HEK293 (cell line): ENCODE data around the gene OGFOD1.
A peak's percentile ranks its signal among the peaks of the same experiment; 100 is the strongest.

ENCODE experiments used
- CTCF ChIA-PET: fragments of 350-600 bp; formaldehyde crosslinking; extraction: SDS; loops from one replicate; lab custom pipeline; 2021; ENCODE audit warnings: antibody characterized with exemption; lab: Yijun Ruan, JAX
- POLR2A ChIA-PET: fragments of 300-600 bp; formaldehyde crosslinking; extraction: SDS; loops from one replicate; lab custom pipeline; 2020; ENCODE audit warnings: antibody characterized with exemption, inconsistent platforms; lab: Yijun Ruan, JAX
- H3K27ac ChIP-seq: fragments of 200-500 bp; sonication (Bioruptor generic); 2 replicates; pipeline ENCODE4 v1.5.1; 2014; ENCODE audit warnings: low read depth, low read length, control low read depth, inconsistent platforms; ENCODE audit errors: extremely low read depth
- H3K36me3 ChIP-seq, 2 experiments: fragments of 200-500 bp in 1 of 2; sonication (Bioruptor generic) in 1 of 2; 1 replicate in 1 of 2; 2 replicates in 1 of 2; pipeline ENCODE4 v1.5.1; 2014 to 2017; ENCODE audit warnings: inconsistent platforms in 2 of 2, low read length in 2 of 2; ENCODE audit not compliant: control insufficient read depth in 2 of 2, insufficient read depth in 1 of 2
- H3K4me1 ChIP-seq: fragments of 200-500 bp; sonication (Bioruptor generic); 2 replicates; pipeline ENCODE4 v1.5.1; 2014; ENCODE audit warnings: mild to moderate bottlenecking, low read length, inconsistent platforms; ENCODE audit not compliant: control insufficient read depth, insufficient read depth
- H3K4me3 ChIP-seq: 2 replicates; pipeline ENCODE4 v1.5.1; 2011; ENCODE audit warnings: low read depth, mild to moderate bottlenecking, control low read depth, low read length, moderate library complexity
- H3K9me3 ChIP-seq: fragments of 200-500 bp; sonication (Bioruptor generic); 2 replicates; pipeline ENCODE4 v1.5.1; 2014; ENCODE audit warnings: low read depth, low read length, inconsistent platforms; ENCODE audit not compliant: control insufficient read depth, insufficient read depth
- GLI2 ChIP-seq: fragments of 450-650 bp; formaldehyde crosslinking; IDR thresholded peaks from 2 replicates; pipeline ENCODE4; 2017; ENCODE audit warnings: missing biosample characterization, missing genetic modification characterization, low read depth, borderline replicate concordance
- GLIS1 ChIP-seq: fragments of 450-650 bp; formaldehyde crosslinking; IDR thresholded peaks from 2 replicates; pipeline ENCODE4 v1.5.1; 2016; ENCODE audit warnings: missing biosample characterization, missing genetic modification characterization
- GLIS2 ChIP-seq: fragments of 450-650 bp; formaldehyde crosslinking; IDR thresholded peaks from 2 replicates; pipeline ENCODE4 v1.5.1; 2016; ENCODE audit warnings: missing biosample characterization, missing genetic modification characterization
- KLF1 ChIP-seq: fragments of 450-650 bp; formaldehyde crosslinking; IDR thresholded peaks from 2 replicates; pipeline ENCODE4 v1.5.1; 2016; ENCODE audit warnings: missing biosample characterization, missing genetic modification characterization
- KLF10 ChIP-seq: fragments of 450-650 bp; IDR thresholded peaks from 2 replicates; pipeline ENCODE4 v1.5.1; 2018; ENCODE audit warnings: missing biosample characterization, mild to moderate bottlenecking, missing genetic modification characterization
- MYNN ChIP-seq: fragments of 450-650 bp; formaldehyde crosslinking; IDR thresholded peaks from 2 replicates; pipeline ENCODE4 v1.5.1; 2016; ENCODE audit warnings: missing biosample characterization, missing genetic modification characterization, borderline replicate concordance
- OSR2 ChIP-seq: fragments of 450-650 bp; formaldehyde crosslinking; IDR thresholded peaks from 2 replicates; pipeline ENCODE4 v1.5.1; 2016; ENCODE audit warnings: missing biosample characterization, missing genetic modification characterization
- ZNF132 ChIP-seq: fragments of 450-650 bp; formaldehyde crosslinking; IDR thresholded peaks from 2 replicates; pipeline ENCODE4 v1.5.1; 2017; ENCODE audit warnings: missing biosample characterization, missing genetic modification characterization, borderline replicate concordance
- ZNF133 ChIP-seq: fragments of 450-650 bp; formaldehyde crosslinking; IDR thresholded peaks from 2 replicates; pipeline ENCODE4 v1.5.1; 2016; ENCODE audit warnings: missing biosample characterization, missing genetic modification characterization
- ZNF146 ChIP-seq: fragments of 450-650 bp; formaldehyde crosslinking; IDR thresholded peaks from 2 replicates; pipeline ENCODE4 v1.5.1; 2016; ENCODE audit warnings: missing biosample characterization, missing genetic modification characterization
- ZNF19 ChIP-seq: fragments of 450-650 bp; formaldehyde crosslinking; IDR thresholded peaks from 2 replicates; pipeline ENCODE4; 2016; ENCODE audit warnings: missing biosample characterization, missing genetic modification characterization, low read depth
- ZNF2 ChIP-seq: fragments of 450-650 bp; formaldehyde crosslinking; IDR thresholded peaks from 2 replicates; pipeline ENCODE4 v1.5.1; 2016; ENCODE audit warnings: missing biosample characterization, missing genetic modification characterization
- ZNF221 ChIP-seq: fragments of 450-650 bp; formaldehyde crosslinking; IDR thresholded peaks from 2 replicates; pipeline ENCODE4 v1.5.1; 2017; ENCODE audit warnings: missing biosample characterization, missing genetic modification characterization, borderline replicate concordance
- ZNF366 ChIP-seq: fragments of 450-650 bp; formaldehyde crosslinking; conservative IDR thresholded peaks from 2 replicates; pipeline ENCODE4 v1.5.1; 2016; ENCODE audit warnings: missing biosample characterization, missing genetic modification characterization
- ZNF600 ChIP-seq: fragments of 450-650 bp; formaldehyde crosslinking; IDR thresholded peaks from 2 replicates; pipeline ENCODE4 v1.5.1; 2016; ENCODE audit warnings: missing biosample characterization, missing genetic modification characterization
- ZNF610 ChIP-seq: fragments of 450-650 bp; formaldehyde crosslinking; IDR thresholded peaks from 2 replicates; pipeline ENCODE4 v1.5.1; 2016; ENCODE audit warnings: missing biosample characterization, missing genetic modification characterization, borderline replicate concordance
- ZNF626 ChIP-seq: fragments of 450-650 bp; sonication (Bioruptor Pico); formaldehyde crosslinking; IDR thresholded peaks from 2 replicates; pipeline ENCODE4 v1.5.1; 2018; ENCODE audit warnings: missing biosample characterization, missing genetic modification characterization, inconsistent platforms
- ZNF629 ChIP-seq: fragments of 450-650 bp; formaldehyde crosslinking; IDR thresholded peaks from 2 replicates; pipeline ENCODE4 v1.5.1; 2017; ENCODE audit warnings: missing biosample characterization, missing genetic modification characterization
- ZNF658 ChIP-seq: fragments of 450-650 bp; formaldehyde crosslinking; IDR thresholded peaks from 2 replicates; pipeline ENCODE4; 2016; ENCODE audit warnings: missing biosample characterization, missing genetic modification characterization
- ZNF747 ChIP-seq: fragments of 450-650 bp; formaldehyde crosslinking; IDR thresholded peaks from 2 replicates; pipeline ENCODE4 v1.5.1; 2016; ENCODE audit warnings: missing biosample characterization, missing genetic modification characterization
- ZNF830 ChIP-seq: fragments of 450-650 bp; IDR thresholded peaks from 2 replicates; pipeline ENCODE4 v1.5.0; 2018; ENCODE audit warnings: missing biosample characterization, missing genetic modification characterization, low read depth, mild to moderate bottlenecking, moderate library complexity
- TF ChIP-seq, protein P1 (sequence below): fragments of 450-650 bp; formaldehyde crosslinking; IDR thresholded peaks from 2 replicates; pipeline ENCODE4 v1.5.1; 2016; ENCODE audit warnings: missing biosample characterization, missing genetic modification characterization
- TF ChIP-seq, protein P2 (sequence below): fragments of 450-650 bp; formaldehyde crosslinking; IDR thresholded peaks from 2 replicates; pipeline ENCODE4 v1.5.1; 2017; ENCODE audit warnings: missing biosample characterization, missing genetic modification characterization
- TF ChIP-seq, protein P3 (sequence below): fragments of 450-650 bp; formaldehyde crosslinking; IDR thresholded peaks from 2 replicates; pipeline ENCODE4 v1.5.1; 2016; ENCODE audit warnings: missing biosample characterization, missing genetic modification characterization
- TF ChIP-seq, protein P4 (sequence below): fragments of 450-650 bp; formaldehyde crosslinking; IDR thresholded peaks from 2 replicates; pipeline ENCODE4 v1.5.1; 2016; ENCODE audit warnings: missing biosample characterization, missing genetic modification characterization
- TF ChIP-seq, protein P5 (sequence below): fragments of 450-650 bp; formaldehyde crosslinking; IDR thresholded peaks from 2 replicates; pipeline ENCODE4 v1.5.1; 2016; ENCODE audit warnings: missing biosample characterization, missing genetic modification characterization

Gene OGFOD1

DNA sequence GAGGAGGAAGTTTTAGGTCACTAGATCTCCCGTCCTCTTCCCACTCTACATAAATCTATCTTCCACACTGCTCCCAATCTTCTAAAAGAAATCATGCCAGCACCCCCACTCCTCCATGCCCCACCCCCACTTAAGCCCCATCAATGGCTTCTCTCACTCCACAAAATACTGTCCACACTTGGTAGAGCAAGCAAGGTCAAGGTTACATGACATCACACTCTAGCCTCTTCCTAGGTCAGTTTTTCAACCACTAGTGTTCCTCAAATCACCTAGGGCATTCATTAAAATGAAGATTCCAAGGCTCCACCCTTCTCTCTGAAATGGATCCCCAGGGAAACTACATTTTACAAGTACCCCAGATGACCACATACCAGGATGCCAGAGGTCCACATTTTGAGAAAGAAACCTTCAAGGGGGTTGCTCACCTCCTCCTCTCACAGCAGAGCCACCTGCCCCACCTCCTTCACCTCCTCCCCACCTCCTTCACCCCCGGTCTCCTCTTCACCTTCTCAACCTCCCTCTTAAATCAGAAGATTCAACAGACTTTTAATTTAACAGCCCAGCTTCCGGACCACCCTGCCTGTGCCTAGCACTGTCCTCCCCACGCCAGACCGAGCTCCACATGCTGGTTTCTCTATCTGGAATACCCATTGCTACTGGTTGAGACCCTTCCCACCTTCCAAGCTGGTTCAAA lies 29.2 kb upstream of the OGFOD1 start:
- H3K4me3 ChIP-seq, result no peak overlapping the region
- peak overlapping the region; percentile 24; the same call in 1 of the 2 replicates for H3K27ac ChIP-seq
- no peaks in the 10 kb centered on the region; a peak in 1 of 3 replicates for H3K36me3 ChIP-seq
- H3K9me3 ChIP-seq, result no peaks in the 10 kb centered on the region
- ChIA-PET CTCF (interaction anchor here (1.2 kb wide), 1 partner anchor 66 kb away, joined by 3 read pairs; no protein-coding TSS in a partner anchor), POLR2A (no interaction called here)
- peaks cover 24% of the 10 kb centered on the region for H3K4me1 ChIP-seq
- TF ChIP-seq, protein P1, sequence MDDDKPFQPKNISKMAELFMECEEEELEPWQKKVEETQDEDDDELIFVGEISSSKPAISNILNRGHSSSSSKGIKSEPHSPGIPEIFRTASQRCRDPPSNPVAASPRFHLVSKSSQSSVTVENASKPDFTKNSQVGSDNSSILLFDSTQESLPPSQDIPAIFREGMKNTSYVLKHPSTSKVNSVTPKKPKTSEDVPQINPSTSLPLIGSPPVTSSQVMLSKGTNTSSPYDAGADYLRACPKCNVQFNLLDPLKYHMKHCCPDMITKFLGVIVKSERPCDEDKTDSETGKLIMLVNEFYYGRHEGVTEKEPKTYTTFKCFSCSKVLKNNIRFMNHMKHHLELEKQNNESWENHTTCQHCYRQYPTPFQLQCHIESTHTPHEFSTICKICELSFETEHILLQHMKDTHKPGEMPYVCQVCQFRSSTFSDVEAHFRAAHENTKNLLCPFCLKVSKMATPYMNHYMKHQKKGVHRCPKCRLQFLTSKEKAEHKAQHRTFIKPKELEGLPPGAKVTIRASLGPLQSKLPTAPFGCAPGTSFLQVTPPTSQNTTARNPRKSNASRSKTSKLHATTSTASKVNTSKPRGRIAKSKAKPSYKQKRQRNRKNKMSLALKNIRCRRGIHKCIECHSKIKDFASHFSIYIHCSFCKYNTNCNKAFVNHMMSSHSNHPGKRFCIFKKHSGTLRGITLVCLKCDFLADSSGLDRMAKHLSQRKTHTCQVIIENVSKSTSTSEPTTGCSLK (tag by site-specific recombination), result no peak
- TF ChIP-seq ZNF221 (no peak), ZNF629 (0 out of 2 replicates have a peak, but pooled peaks have one; percentile 31), ZNF747 (tag by site-specific recombination) (no peak), ZNF366 (tag by site-specific recombination) (peak; percentile 27; the same call in 1 of the 2 replicates), ZNF830 (tag by site-specific recombination) (no peak), KLF10 (tag by site-specific recombination) (no peak), ZNF132 (tag by site-specific recombination) (no peak), ZNF2 (tag by site-specific recombination) (no peak), ZNF19 (no peak), ZNF626 (tag by site-specific recombination) (no peak), ZNF610 (no peak), ZNF146 (tag by site-specific recombination) (no peak), ZNF658 (no peak), ZNF600 (tag by site-specific recombination) (0 out of 2 replicates have a peak, but pooled peaks have one; percentile 16), OSR2 (tag by site-specific recombination) (no peak), ZNF133 (tag by site-specific recombination) (no peak), GLIS2 (tag by site-specific recombination) (no peak), GLIS1 (peak; percentile 52; the same call in 1 of the 2 replicates), KLF1 (tag by site-specific recombination) (0 out of 2 replicates have a peak, but pooled peaks have one; percentile 10), MYNN (peak; percentile 61; the same call in 1 of the 2 replicates), GLI2 (no peak)
- TF ChIP-seq, protein P2, sequence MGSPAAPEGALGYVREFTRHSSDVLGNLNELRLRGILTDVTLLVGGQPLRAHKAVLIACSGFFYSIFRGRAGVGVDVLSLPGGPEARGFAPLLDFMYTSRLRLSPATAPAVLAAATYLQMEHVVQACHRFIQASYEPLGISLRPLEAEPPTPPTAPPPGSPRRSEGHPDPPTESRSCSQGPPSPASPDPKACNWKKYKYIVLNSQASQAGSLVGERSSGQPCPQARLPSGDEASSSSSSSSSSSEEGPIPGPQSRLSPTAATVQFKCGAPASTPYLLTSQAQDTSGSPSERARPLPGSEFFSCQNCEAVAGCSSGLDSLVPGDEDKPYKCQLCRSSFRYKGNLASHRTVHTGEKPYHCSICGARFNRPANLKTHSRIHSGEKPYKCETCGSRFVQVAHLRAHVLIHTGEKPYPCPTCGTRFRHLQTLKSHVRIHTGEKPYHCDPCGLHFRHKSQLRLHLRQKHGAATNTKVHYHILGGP (tag by site-specific recombination), result no peak
- TF ChIP-seq, protein P3, sequence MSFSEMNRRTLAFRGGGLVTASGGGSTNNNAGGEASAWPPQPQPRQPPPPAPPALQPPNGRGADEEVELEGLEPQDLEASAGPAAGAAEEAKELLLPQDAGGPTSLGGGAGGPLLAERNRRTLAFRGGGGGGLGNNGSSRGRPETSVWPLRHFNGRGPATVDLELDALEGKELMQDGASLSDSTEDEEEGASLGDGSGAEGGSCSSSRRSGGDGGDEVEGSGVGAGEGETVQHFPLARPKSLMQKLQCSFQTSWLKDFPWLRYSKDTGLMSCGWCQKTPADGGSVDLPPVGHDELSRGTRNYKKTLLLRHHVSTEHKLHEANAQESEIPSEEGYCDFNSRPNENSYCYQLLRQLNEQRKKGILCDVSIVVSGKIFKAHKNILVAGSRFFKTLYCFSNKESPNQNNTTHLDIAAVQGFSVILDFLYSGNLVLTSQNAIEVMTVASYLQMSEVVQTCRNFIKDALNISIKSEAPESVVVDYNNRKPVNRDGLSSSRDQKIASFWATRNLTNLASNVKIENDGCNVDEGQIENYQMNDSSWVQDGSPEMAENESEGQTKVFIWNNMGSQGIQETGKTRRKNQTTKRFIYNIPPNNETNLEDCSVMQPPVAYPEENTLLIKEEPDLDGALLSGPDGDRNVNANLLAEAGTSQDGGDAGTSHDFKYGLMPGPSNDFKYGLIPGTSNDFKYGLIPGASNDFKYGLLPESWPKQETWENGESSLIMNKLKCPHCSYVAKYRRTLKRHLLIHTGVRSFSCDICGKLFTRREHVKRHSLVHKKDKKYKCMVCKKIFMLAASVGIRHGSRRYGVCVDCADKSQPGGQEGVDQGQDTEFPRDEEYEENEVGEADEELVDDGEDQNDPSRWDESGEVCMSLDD (tag by site-specific recombination), result no peak
- TF ChIP-seq, protein P4, sequence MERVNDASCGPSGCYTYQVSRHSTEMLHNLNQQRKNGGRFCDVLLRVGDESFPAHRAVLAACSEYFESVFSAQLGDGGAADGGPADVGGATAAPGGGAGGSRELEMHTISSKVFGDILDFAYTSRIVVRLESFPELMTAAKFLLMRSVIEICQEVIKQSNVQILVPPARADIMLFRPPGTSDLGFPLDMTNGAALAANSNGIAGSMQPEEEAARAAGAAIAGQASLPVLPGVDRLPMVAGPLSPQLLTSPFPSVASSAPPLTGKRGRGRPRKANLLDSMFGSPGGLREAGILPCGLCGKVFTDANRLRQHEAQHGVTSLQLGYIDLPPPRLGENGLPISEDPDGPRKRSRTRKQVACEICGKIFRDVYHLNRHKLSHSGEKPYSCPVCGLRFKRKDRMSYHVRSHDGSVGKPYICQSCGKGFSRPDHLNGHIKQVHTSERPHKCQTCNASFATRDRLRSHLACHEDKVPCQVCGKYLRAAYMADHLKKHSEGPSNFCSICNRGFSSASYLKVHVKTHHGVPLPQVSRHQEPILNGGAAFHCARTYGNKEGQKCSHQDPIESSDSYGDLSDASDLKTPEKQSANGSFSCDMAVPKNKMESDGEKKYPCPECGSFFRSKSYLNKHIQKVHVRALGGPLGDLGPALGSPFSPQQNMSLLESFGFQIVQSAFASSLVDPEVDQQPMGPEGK (tag by site-specific recombination), result peak; percentile 28; the same call in 1 of the 2 replicates
- TF ChIP-seq, protein P5, sequence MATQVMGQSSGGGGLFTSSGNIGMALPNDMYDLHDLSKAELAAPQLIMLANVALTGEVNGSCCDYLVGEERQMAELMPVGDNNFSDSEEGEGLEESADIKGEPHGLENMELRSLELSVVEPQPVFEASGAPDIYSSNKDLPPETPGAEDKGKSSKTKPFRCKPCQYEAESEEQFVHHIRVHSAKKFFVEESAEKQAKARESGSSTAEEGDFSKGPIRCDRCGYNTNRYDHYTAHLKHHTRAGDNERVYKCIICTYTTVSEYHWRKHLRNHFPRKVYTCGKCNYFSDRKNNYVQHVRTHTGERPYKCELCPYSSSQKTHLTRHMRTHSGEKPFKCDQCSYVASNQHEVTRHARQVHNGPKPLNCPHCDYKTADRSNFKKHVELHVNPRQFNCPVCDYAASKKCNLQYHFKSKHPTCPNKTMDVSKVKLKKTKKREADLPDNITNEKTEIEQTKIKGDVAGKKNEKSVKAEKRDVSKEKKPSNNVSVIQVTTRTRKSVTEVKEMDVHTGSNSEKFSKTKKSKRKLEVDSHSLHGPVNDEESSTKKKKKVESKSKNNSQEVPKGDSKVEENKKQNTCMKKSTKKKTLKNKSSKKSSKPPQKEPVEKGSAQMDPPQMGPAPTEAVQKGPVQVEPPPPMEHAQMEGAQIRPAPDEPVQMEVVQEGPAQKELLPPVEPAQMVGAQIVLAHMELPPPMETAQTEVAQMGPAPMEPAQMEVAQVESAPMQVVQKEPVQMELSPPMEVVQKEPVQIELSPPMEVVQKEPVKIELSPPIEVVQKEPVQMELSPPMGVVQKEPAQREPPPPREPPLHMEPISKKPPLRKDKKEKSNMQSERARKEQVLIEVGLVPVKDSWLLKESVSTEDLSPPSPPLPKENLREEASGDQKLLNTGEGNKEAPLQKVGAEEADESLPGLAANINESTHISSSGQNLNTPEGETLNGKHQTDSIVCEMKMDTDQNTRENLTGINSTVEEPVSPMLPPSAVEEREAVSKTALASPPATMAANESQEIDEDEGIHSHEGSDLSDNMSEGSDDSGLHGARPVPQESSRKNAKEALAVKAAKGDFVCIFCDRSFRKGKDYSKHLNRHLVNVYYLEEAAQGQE (tag by site-specific recombination), result no peak
